ENCODE measurements around the gene COPS8. TPM values are rescaled to one million over a fixed set of nuclear protein-coding genes. Genes with fewer than 3 reads are reported as not detected.

COPS8 gene
- total and polyA plus RNA-seq, 2 experiments from 2014 or later, result 120 to 130 TPM

GRCh38 chr2:237126519-237127174 is 41.0 kb downstream of the COPS8 start (continued):
- TF ChIP-seq, protein P1, sequence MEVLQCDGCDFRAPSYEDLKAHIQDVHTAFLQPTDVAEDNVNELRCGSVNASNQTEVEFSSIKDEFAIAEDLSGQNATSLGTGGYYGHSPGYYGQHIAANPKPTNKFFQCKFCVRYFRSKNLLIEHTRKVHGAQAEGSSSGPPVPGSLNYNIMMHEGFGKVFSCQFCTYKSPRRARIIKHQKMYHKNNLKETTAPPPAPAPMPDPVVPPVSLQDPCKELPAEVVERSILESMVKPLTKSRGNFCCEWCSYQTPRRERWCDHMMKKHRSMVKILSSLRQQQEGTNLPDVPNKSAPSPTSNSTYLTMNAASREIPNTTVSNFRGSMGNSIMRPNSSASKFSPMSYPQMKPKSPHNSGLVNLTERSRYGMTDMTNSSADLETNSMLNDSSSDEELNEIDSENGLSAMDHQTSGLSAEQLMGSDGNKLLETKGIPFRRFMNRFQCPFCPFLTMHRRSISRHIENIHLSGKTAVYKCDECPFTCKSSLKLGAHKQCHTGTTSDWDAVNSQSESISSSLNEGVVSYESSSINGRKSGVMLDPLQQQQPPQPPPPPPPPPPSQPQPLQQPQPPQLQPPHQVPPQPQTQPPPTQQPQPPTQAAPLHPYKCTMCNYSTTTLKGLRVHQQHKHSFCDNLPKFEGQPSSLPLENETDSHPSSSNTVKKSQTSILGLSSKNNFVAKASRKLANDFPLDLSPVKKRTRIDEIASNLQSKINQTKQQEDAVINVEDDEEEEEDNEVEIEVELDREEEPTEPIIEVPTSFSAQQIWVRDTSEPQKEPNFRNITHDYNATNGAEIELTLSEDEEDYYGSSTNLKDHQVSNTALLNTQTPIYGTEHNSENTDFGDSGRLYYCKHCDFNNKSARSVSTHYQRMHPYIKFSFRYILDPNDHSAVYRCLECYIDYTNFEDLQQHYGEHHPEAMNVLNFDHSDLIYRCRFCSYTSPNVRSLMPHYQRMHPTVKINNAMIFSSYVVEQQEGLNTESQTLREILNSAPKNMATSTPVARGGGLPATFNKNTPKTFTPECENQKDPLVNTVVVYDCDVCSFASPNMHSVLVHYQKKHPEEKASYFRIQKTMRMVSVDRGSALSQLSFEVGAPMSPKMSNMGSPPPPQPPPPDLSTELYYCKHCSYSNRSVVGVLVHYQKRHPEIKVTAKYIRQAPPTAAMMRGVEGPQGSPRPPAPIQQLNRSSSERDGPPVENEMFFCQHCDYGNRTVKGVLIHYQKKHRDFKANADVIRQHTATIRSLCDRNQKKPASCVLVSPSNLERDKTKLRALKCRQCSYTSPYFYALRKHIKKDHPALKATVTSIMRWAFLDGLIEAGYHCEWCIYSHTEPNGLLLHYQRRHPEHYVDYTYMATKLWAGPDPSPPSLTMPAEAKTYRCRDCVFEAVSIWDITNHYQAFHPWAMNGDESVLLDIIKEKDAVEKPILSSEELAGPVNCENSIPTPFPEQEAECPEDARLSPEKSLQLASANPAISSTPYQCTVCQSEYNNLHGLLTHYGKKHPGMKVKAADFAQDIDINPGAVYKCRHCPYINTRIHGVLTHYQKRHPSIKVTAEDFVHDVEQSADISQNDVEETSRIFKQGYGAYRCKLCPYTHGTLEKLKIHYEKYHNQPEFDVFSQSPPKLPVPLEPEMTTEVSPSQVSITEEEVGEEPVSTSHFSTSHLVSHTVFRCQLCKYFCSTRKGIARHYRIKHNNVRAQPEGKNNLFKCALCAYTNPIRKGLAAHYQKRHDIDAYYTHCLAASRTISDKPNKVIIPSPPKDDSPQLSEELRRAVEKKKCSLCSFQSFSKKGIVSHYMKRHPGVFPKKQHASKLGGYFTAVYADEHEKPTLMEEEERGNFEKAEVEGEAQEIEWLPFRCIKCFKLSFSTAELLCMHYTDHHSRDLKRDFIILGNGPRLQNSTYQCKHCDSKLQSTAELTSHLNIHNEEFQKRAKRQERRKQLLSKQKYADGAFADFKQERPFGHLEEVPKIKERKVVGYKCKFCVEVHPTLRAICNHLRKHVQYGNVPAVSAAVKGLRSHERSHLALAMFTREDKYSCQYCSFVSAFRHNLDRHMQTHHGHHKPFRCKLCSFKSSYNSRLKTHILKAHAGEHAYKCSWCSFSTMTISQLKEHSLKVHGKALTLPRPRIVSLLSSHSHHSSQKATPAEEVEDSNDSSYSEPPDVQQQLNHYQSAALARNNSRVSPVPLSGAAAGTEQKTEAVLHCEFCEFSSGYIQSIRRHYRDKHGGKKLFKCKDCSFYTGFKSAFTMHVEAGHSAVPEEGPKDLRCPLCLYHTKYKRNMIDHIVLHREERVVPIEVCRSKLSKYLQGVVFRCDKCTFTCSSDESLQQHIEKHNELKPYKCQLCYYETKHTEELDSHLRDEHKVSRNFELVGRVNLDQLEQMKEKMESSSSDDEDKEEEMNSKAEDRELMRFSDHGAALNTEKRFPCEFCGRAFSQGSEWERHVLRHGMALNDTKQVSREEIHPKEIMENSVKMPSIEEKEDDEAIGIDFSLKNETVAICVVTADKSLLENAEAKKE (CRISPR knock-in tag; IDR thresholded peaks at IDR 0.05), result no peak
- TF ChIP-seq EZH2phosphoT487 (IDR thresholded peaks at IDR 0.05; ENCODE audit: unreplicated experiment), result no peak
- TF ChIP-seq ETS1 (IDR thresholded peaks at IDR 0.05), result no peak
- TF ChIP-seq JUNB (IDR thresholded peaks at IDR 0.05; ENCODE audit: unreplicated experiment), result no peak
- no peak for TF ChIP-seq STAT1 (IDR thresholded peaks at IDR 0.05; ENCODE audit: unreplicated experiment)

DNA sequence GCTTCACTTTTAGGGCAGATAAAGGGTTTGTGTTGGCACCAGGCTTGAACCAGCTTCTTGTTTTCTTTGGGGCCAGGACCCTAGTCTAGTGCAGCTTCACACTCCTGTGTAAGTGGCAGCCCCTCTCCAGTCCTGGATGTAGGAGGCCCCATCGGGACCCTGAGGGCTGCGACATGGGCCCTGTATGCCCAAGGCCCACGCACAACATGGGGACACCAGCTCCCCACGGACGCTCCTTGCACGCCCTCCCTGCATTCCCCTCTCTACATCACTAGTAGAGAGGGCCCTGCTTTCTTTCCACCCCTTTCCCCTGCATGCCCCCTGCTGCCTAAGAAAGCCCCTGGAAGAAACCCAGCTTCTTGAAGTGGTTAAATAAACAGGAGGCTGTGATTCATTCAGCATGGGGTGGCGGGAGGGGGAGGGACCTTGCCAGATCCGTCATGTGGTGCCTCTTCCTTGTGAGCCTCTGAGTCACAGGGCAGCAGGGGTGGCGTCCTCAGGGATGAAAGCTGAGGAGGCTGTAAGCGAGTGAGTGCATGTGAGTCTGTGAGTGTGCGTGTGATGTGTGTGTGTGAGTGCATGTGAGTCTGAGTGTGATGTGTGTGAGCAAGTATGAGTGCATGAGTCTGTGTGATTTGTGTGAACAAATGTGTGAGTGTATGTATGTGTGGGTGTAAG is 42.5 kb downstream of the COPS8 start:
- 0 out of 2 replicates have a peak, but pooled peaks cover 5% of the 10 kb centered on the region for H3F3A ChIP-seq (replicated peaks; ENCODE audit: low read depth)
- no peaks in the 10 kb centered on the region for H3K4me1 ChIP-seq (ENCODE audit: insufficient read depth)
- Mint-ChIP-seq H3K4me1 (peaks cover 2% of the 10 kb centered on the region; the same call in 1 of the 3 replicates), H3K4me3 (no peak overlapping the region), H3K27ac (no peak overlapping the region), H3K36me3 (ENCODE audit: low read depth) (no peaks in the 10 kb centered on the region), H3K9me3 (no peaks in the 10 kb centered on the region), H3K27me3 (ENCODE audit: insufficient read depth, low read depth, poor library complexity) (no peaks in the 10 kb centered on the region)
- H3K9me2 ChIP-seq (ENCODE audit: insufficient read depth), result no peaks in the 10 kb centered on the region; the same call in 1 of the 2 replicates
- ATAC-seq (peak; percentile 78), DNase-seq (ENCODE audit: low spot score) (peak; percentile 28)
- no peaks in the 10 kb centered on the region for H3K36me3 ChIP-seq (ENCODE audit: insufficient read depth)
- H3K27ac ChIP-seq (ENCODE audit: low read depth), result no peak overlapping the region
- H2AFZ ChIP-seq, result no peak overlapping the region
- H4K20me1 ChIP-seq (replicated peaks; ENCODE audit: insufficient read depth), result no peaks in the 10 kb centered on the region
- H3K27me3 ChIP-seq (ENCODE audit: insufficient read depth), result no peaks in the 10 kb centered on the region
- no peak overlapping the region for H3K4me3 ChIP-seq
- no peak overlapping the region for H3K4me2 ChIP-seq
- H3K79me2 ChIP-seq (replicated peaks; ENCODE audit: insufficient read depth), result no peaks in the 10 kb centered on the region
- TF ChIP-seq CTCF (conservative IDR thresholded peaks at IDR 0.05; ENCODE audit: low read depth in 2 of 2) (no peak), STAT1 (IDR thresholded peaks at IDR 0.05; ENCODE audit: unreplicated experiment) (no peak), ZNF331 (CRISPR knock-in tag; IDR thresholded peaks at IDR 0.05; ENCODE audit: low read depth) (no peak)
- TF ChIP-seq, protein P2, sequence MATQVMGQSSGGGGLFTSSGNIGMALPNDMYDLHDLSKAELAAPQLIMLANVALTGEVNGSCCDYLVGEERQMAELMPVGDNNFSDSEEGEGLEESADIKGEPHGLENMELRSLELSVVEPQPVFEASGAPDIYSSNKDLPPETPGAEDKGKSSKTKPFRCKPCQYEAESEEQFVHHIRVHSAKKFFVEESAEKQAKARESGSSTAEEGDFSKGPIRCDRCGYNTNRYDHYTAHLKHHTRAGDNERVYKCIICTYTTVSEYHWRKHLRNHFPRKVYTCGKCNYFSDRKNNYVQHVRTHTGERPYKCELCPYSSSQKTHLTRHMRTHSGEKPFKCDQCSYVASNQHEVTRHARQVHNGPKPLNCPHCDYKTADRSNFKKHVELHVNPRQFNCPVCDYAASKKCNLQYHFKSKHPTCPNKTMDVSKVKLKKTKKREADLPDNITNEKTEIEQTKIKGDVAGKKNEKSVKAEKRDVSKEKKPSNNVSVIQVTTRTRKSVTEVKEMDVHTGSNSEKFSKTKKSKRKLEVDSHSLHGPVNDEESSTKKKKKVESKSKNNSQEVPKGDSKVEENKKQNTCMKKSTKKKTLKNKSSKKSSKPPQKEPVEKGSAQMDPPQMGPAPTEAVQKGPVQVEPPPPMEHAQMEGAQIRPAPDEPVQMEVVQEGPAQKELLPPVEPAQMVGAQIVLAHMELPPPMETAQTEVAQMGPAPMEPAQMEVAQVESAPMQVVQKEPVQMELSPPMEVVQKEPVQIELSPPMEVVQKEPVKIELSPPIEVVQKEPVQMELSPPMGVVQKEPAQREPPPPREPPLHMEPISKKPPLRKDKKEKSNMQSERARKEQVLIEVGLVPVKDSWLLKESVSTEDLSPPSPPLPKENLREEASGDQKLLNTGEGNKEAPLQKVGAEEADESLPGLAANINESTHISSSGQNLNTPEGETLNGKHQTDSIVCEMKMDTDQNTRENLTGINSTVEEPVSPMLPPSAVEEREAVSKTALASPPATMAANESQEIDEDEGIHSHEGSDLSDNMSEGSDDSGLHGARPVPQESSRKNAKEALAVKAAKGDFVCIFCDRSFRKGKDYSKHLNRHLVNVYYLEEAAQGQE (IDR thresholded peaks at IDR 0.05; ENCODE audit: unreplicated experiment), result no peak

Measured in GM23338 (cell line).